Measurements from ENCODE around the gene GYPA.
"Not testable (repeated sequence)": the region's sequence is repeated elsewhere in the genome, so short reads cannot be mapped to it uniquely, and the experiment has no call there.

DNA sequence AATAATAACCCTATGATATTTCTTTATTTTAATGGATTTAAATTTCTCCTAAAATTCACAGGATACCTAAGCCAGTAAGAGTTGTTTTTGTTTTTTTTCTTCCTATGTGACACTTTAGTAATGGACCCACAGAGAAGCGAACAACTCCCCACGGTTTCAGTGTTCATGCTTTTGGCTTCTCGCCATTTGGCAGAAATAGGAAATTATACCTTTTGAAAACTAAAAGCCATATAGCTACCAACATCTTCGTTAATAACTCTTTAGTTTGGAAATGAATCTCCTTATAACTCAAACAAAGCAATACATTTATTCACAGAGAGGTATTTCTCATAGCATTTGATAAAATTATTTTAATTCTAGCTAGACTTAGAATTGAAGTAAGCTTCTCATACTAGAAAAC, 527 bp downstream of the GYPA start:
- TF ChIP-seq, protein P1, sequence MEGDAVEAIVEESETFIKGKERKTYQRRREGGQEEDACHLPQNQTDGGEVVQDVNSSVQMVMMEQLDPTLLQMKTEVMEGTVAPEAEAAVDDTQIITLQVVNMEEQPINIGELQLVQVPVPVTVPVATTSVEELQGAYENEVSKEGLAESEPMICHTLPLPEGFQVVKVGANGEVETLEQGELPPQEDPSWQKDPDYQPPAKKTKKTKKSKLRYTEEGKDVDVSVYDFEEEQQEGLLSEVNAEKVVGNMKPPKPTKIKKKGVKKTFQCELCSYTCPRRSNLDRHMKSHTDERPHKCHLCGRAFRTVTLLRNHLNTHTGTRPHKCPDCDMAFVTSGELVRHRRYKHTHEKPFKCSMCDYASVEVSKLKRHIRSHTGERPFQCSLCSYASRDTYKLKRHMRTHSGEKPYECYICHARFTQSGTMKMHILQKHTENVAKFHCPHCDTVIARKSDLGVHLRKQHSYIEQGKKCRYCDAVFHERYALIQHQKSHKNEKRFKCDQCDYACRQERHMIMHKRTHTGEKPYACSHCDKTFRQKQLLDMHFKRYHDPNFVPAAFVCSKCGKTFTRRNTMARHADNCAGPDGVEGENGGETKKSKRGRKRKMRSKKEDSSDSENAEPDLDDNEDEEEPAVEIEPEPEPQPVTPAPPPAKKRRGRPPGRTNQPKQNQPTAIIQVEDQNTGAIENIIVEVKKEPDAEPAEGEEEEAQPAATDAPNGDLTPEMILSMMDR (IDR thresholded peaks at IDR 0.05): not testable (repeated sequence)
- not testable (repeated sequence) for TF ChIP-seq POLR2A (IDR thresholded peaks at IDR 0.05); POLR2AphosphoS5 (IDR thresholded peaks at IDR 0.05; ENCODE audit: insufficient read depth in 1 of 2, low read depth in 1 of 2)
